HL-60 (cell line): Measurements from ENCODE around the gene DAND5.

ENCODE experiments used
- TF ChIP-seq, protein P1 (sequence below): IDR thresholded peaks from one replicate; pipeline ENCODE4 v1.5.1; 2011; ENCODE audit warnings: low read length, control low read depth, inconsistent platforms; ENCODE audit not compliant: insufficient read depth
- TF ChIP-seq, protein P2 (sequence below): IDR thresholded peaks from 2 replicates; pipeline ENCODE4 v1.6.1; 2012; ENCODE audit warnings: low read depth; ENCODE audit not compliant: insufficient replicate concordance

DNA sequence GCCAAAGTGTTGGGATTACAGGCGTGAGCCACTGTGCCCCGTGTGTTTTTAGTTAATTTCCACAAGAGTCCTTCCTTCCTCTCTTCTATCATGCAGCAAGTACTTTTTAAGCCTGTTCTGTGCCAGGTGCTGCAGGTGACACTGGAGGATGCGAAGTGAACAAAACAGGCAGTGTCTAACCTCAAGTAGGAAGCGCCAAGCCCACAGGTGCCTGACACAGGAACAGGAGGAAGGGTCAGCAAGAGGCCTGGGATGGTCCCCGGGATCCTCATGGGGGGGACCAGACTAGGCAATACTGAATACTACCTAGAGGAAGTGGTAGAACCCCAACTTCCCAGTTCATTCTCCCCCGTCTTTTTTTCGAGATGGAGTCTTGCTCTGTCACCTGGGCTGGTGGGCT, 32.8 kb upstream of the DAND5 start:
- TF ChIP-seq, protein P1, sequence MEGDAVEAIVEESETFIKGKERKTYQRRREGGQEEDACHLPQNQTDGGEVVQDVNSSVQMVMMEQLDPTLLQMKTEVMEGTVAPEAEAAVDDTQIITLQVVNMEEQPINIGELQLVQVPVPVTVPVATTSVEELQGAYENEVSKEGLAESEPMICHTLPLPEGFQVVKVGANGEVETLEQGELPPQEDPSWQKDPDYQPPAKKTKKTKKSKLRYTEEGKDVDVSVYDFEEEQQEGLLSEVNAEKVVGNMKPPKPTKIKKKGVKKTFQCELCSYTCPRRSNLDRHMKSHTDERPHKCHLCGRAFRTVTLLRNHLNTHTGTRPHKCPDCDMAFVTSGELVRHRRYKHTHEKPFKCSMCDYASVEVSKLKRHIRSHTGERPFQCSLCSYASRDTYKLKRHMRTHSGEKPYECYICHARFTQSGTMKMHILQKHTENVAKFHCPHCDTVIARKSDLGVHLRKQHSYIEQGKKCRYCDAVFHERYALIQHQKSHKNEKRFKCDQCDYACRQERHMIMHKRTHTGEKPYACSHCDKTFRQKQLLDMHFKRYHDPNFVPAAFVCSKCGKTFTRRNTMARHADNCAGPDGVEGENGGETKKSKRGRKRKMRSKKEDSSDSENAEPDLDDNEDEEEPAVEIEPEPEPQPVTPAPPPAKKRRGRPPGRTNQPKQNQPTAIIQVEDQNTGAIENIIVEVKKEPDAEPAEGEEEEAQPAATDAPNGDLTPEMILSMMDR = no peak
- TF ChIP-seq, protein P2, sequence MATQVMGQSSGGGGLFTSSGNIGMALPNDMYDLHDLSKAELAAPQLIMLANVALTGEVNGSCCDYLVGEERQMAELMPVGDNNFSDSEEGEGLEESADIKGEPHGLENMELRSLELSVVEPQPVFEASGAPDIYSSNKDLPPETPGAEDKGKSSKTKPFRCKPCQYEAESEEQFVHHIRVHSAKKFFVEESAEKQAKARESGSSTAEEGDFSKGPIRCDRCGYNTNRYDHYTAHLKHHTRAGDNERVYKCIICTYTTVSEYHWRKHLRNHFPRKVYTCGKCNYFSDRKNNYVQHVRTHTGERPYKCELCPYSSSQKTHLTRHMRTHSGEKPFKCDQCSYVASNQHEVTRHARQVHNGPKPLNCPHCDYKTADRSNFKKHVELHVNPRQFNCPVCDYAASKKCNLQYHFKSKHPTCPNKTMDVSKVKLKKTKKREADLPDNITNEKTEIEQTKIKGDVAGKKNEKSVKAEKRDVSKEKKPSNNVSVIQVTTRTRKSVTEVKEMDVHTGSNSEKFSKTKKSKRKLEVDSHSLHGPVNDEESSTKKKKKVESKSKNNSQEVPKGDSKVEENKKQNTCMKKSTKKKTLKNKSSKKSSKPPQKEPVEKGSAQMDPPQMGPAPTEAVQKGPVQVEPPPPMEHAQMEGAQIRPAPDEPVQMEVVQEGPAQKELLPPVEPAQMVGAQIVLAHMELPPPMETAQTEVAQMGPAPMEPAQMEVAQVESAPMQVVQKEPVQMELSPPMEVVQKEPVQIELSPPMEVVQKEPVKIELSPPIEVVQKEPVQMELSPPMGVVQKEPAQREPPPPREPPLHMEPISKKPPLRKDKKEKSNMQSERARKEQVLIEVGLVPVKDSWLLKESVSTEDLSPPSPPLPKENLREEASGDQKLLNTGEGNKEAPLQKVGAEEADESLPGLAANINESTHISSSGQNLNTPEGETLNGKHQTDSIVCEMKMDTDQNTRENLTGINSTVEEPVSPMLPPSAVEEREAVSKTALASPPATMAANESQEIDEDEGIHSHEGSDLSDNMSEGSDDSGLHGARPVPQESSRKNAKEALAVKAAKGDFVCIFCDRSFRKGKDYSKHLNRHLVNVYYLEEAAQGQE = no peak
